GM18951 (cell line): ENCODE measurements around the gene AVEN.
"Not testable (repeated sequence)": the region's sequence is repeated elsewhere in the genome, so short reads cannot be mapped to it uniquely, and the experiment has no call there.

Experiments used
- POLR2A ChIP-seq: IDR thresholded peaks from 4 replicates; pipeline ENCODE4 v1.6.1; 2011; ENCODE audit warnings: mild to moderate bottlenecking; ENCODE audit not compliant: insufficient read length, insufficient read depth; ENCODE audit errors: extremely low read depth
- in situ Hi-C: fragments of 300-500 bp; cut with MboI; formaldehyde crosslinking; loops from one replicate; pipeline ENCODE4 v1.12.0; 2022; ENCODE audit warnings: low sequenced_read_pairs, mixed read lengths, inconsistent platforms; ENCODE audit not compliant: unreplicated experiment

AVEN gene

DNA sequence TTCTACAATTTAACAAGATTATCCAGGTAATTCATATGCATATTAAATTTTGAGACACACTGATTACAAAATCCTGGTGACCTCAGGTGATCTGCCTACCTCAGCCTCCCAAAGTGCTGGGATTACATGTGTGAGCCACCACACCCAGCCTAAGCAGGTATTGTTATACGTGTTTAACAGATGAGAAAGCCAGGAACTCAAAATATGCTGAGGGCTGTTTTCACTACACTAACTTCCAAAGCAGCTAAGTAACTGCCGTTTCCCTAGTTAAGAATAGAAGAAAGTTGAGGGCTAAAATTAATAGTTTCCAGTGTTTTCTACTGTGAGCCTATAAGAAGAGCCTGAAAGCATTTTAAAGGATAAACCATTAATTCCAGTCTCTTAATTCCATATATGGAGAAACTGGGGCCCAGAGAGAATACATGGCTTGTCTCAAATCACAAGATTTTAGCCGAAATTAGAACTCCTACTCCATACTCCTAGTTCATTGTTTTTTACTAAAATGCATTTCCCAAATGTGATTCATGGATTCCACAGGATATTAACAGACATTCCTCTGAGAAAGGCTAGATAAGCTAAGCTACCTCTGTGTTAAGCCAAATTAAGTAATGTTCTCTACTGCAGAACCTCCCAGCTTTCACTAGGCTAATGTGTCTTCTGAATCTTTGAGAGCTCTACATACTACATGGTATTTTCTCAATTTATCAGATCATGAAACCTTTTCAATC is 17.0 kb upstream of the AVEN start:
- in situ Hi-C loops = no loop called here
- no peak for TF ChIP-seq POLR2A

DNA sequence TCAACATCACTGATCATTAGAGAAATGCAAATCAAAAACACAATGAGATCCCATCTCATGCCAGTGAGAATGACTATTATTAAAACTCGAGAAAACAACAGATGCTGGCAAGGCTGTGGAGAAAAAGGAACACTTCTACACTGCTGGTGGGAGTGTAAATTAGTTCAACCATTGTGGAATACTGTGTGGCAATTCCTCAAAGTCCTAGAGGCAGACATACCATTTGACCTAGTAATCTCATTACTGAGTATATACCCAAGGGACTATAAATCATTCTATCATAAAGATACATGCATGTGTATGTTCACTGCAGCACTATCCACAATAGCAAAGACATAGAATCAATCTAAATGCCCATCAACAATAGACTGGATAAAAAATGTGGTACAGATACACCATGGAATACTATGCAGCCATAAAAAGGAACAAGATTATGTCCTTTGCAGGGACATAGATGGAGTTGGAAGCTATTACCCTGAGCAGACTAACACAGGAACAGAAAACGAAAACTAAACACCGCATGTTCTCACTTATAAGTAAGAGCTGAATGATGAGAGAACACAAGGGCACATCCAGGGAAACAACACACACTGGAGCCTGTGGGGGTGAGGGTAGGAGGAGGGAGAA is 15.2 kb upstream of the AVEN start:
- TF ChIP-seq POLR2A = no peak
- in situ Hi-C loops = no loop called here

DNA sequence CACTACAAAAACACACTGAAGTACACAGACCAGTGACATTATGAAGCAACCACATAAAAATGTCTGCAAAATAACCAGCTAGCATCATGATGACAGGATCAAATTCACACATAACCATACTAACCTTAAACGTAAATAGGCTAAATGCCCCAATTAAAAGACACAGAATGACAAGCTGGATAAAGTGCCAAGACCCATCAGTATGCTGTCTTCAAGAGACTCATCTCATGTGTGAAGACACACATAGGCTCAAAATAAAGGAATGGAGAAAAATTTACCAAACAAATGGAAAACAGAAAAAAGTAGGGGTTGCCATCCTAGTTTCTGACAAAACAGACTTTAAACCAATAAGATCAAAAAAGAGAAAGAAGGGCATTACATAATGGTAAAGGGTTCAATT is 11.4 kb upstream of the AVEN start:
- in situ Hi-C loops = not testable (repeated sequence)

DNA sequence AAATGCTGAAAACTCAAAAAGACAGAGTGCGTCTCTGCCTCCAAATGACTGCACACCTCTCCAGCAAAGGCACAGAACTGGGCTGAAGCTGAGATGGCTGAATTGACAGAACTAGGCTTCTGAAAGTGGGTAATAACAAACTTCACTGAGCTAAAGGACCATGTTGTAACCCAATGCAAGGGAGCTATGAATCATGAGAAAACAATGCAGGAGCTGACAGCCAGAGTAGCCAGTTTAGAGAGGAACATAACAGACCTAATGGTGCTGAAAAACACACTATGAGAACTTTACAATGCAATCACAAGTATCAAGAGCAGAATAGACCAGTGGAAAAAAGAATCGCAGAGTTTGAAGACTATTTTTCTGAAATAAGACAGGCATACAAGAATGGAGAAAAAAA is 10.1 kb upstream of the AVEN start:
- in situ Hi-C loops = no loop called here

DNA sequence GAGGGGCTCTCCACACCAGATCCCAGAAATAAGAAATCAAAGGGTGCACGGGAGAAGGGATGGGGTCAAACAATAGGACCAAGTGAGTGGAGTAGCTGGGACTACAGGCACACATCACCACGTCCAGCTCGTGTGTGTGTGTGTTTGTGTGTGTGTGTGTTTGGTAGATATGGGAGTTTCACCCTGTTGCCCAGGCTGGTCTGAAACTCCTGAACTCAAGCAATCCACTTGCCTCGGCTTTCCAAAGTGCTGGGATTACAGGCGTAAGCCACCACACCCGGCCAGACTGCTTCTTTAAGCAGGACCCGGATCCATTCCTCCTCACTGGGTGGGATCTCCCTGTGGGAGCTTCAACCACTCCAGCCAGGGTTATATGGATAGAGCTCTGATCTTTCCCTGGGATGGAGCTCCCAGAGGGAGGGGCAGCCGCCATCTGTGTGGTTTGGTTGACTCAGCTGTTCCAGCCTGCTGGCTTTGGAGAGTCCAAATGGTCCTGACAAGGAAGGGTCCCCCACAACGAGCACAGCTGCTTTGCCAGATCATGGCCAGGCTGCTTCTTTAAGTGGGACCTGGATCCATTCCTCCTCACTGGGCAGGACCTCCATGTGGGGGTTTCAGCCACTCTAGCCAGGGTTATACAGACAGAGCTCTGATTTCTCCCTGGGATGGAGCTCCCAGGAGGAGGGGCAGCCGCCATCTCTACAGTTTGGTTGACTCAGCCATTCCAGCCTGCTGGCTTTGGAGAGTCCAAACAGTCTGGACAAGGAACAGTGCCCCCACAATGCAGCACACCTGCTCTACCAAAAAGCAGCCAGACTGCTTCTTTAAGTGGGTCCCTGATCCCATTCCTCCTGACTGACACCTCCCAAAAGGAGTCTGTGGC is 9.1 kb upstream of the AVEN start:
- no peak for TF ChIP-seq POLR2A
- in situ Hi-C loops = no loop called here

More for the DNA sequence above, 10.1 kb upstream of the AVEN start:
- no peak for TF ChIP-seq POLR2A

DNA sequence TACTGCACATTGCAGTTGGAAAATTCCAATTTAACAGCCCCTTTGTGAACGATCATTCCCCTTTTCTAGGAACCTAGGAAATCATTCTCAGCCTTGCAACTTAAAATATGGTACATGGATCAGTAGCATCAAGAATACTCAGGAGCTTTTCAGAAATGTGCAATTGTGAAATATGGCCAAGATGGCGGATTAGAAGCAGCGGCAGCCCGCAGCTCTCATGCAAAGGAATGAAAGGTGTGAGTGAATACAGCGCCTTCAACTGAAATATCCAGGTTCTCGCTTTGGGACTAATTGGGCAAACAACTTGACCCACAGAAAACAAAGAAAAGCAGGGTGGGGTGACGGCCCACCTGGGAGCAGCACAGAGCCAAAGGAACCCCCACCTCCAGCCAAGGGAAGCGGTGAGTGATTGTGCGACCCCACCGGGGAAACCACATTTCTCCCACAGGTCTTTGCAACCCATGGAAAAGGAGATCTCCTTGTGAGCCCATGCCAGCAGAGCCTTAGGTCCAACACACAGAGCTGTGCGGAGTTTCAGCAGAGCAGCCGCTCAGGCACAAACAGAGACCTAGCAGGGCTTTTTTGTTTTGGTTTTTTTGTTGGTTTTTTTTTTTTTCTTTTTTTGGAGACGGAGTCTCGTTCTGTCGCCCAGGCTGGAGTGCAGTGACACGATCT is 7.6 kb upstream of the AVEN start:
- no peak for TF ChIP-seq POLR2A
- in situ Hi-C loops = no loop called here

DNA sequence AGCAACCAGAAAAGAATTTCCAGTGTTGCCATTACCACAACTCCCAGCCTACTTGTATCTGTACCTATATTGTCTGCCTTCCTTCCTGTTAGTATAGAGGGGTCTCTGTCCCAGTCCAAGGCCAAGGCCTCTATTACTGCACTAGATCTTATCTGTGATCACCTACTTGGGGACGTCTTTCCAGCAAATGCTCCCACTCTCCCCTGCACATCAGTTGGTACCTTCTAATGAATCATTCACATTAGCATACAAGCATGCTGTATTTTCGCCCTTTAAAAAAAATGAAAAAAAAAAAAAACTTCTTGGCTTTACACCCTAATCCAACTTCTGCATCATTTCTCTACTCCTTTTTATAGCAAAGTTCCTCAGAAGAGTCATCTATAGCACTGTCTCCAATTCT is 4.8 kb upstream of the AVEN start:
- in situ Hi-C loops = no loop called here

DNA sequence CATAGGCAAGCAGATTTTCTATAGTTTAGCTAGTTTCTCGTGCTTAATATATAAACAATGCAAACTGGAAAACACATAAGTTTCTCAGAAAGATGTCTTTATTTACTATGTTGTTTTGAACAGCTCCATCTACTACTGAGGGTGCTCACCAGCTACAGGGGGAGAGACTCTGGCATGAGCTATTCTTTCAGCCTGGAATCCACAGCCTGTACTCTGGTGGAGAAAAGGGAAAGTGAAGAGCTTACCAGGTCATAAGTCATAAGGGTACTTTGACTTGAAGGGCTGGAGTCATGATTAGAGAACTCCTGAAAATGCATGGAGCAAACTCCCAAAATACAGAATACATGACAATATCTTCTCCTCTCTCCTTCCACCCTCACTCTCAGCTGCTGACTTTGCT is 4.4 kb upstream of the AVEN start:
- in situ Hi-C loops = no loop called here
- TF ChIP-seq POLR2A = no peak

More for the DNA sequence above, 4.8 kb upstream of the AVEN start:
- TF ChIP-seq POLR2A = no peak

DNA sequence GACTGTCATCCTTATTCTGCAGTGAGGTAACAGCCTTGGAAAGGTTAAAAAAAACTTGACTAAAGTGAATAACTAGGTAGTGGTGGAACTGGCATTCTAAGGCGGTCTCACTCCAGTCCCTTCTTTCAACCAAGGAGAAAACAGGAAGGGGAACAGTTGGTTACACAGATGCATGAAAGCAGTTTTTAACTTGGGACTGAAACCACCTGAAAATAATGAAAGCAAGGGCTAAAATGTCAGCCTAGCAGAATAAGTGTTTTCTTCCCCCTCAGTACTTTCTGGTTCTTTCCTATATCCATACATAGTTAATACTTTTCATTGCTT is 748 bp upstream of the AVEN start:
- TF ChIP-seq POLR2A = no peak

DNA sequence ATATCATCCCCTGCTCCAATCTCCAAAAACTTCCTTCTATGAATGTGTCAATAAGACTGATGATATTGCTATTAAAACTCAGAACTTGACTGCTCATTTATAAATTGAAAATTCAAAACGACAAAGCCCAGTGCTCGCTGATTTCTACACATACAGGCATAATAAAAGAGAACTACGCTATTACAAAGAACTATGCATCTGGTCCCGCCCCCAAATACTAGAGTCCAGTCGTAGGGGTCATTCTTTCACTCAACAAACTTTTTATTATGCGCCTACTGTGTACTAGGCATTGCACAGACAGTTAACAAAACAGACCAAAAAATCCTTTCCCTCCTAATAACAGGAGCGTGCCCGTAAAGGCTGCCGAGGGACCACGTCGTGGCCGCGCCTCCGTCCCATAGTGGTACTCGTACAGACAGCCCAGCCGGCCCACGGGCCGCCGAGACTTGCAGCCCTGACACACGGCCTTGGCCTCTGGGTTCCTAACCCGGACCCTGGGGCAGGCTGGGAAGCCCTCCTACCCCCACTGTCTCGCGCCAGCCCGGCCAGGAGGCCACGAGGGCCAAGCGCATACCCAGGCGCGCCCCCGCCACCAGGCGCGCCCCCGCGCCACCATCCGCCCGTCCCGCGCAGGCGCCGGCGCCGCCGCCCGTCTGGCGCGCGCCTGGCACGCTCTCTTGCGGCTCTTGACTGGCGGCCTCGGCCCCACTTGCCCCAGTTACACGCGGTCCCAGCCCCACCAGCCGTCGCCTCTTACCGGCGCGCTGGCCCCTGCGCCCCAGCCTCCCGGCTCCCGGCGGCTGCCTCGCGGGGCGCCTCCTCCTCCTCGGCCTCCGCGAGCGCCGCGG is 757 bp downstream of the AVEN start:
- in situ Hi-C loops = no loop called here
- TF ChIP-seq POLR2A = peak; percentile 91

More for the DNA sequence above, 748 bp upstream of the AVEN start:
- in situ Hi-C loops = no loop called here

DNA sequence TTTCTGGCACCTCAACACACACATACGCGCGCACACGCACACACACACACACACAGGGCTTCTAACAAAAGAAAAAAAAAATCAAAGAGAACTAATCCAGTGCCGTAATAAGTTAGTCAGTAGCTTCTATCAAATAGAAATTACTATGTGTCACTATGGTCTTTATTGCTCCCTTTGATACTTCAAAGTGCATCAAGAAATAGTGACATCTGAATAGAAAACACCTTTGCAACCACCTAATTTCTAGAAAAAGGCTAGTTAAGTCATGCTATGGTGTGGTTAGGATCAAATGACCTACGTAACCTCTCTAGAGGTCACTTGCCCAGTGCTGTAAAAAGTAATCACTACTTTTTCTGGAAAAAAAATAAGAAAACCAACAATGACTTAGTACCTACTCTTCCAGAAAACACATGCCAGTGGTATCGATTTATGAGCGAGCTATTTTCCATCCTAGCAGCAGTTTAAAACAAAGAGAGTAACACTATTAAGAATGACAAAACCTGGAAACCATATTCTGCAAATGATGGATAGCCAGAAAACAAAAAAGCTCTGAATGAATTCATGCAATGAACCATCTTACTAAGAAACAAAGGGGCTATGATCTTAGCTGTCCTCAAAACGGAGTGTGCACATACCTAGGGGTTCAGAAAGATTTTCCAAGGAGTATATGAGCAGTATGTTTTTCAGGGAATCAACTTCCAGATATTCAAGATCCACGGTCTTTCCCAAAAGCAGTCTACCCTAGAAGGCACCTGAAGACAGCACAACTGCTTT is 6.8 kb downstream of the AVEN start:
- in situ Hi-C loops = no loop called here
- no peak for TF ChIP-seq POLR2A

DNA sequence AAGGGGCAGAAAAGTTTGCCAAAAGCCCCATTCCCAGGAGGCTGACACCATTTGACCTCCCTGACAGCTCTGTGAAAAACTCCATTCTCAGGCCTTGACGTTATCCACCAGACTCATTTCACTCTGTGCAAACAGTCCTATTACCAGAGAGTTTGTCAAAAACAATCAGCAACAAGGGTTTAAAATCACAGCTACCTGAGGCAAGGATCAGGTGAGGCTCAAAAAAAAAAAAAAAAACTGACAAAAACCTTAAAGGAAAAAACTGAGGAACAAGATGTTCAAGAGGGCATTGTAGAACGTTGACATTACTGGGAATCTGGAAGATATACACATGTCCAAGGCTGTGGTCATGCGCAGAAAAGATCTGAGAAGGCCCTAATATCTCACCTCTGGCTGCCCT is 11.4 kb downstream of the AVEN start:
- TF ChIP-seq POLR2A = no peak
- in situ Hi-C loops = no loop called here
